Bronchial epithelial cell (primary cell): ENCODE measurements around the gene NR1H3. TPM values are rescaled to one million over a fixed set of nuclear protein-coding genes. Genes with fewer than 3 reads are reported as not detected.

Experiments used
- DNase-seq: peaks from one replicate; pipeline ENCODE4 v3.0.0-alpha.2; 2010; ENCODE audit warnings: low read depth
- FAIRE-seq: peaks from 2 replicates; lab custom pipeline; 2011; peaks lifted over from hg19 to GRCh38; lab: Jason Lieb, UNC
- H3K27me3 ChIP-seq: 2 replicates; pipeline ENCODE4 v1.5.1; 2011; ENCODE audit warnings: low read length; ENCODE audit not compliant: control insufficient read depth, insufficient read depth
- H3K36me3 ChIP-seq: 2 replicates; pipeline ENCODE4 v1.5.1; 2011; ENCODE audit warnings: low read length; ENCODE audit not compliant: control insufficient read depth, insufficient read depth
- H3K4me3 ChIP-seq: 2 replicates; pipeline ENCODE4 v1.5.1; 2011; ENCODE audit warnings: mild to moderate bottlenecking, low read depth, low read length, control low read depth
- total RNA-seq: library from RNA; depleted of rRNA; stranded (reverse); fragments of >200 nt; gene quantifications from 2 replicates; pipeline ENCODE4 v1.2.1, GENCODE V29; 2014
- TF ChIP-seq, protein P1 (sequence below): IDR thresholded peaks from 2 replicates; pipeline ENCODE4 v1.5.1; 2011; ENCODE audit warnings: mild to moderate bottlenecking, moderate library complexity, low read length, control low read depth, inconsistent platforms; ENCODE audit not compliant: insufficient read depth, severe bottlenecking

NR1H3 gene
- total RNA-seq, 1 donor from 2014 or later: 9.5 TPM

DNA sequence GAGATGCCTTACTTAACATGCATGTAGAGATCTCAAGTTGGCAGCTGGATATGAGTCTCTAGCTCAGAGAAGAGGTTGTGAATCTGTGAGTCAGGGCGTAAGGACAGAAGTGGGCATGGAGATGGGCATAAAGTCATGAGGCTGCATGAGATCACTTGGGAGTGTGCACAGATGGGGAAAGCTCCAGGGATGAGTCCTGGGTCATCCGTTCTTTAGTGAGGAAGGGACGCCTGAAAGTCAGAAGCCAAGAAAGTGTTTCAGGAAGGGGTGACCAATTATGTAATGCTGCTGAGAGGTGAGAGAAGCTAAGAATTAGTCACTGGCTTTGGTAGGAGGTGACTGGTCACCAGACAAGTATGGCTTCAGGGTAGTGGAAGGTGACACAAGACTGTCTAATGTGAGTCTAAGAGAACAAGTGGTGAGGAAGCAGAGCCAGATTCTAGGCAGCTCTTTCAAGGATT lies 15.9 kb upstream of the NR1H3 start:
- Histone ChIP-seq H3K4me3 (no peak overlapping the region), H3K27me3 (no peaks in the 10 kb centered on the region), H3K36me3 (peaks cover 28% of the 10 kb centered on the region)
- peak; percentile 76 for DNase-seq
- FAIRE-seq: peak; percentile 23
- TF ChIP-seq, protein P1, sequence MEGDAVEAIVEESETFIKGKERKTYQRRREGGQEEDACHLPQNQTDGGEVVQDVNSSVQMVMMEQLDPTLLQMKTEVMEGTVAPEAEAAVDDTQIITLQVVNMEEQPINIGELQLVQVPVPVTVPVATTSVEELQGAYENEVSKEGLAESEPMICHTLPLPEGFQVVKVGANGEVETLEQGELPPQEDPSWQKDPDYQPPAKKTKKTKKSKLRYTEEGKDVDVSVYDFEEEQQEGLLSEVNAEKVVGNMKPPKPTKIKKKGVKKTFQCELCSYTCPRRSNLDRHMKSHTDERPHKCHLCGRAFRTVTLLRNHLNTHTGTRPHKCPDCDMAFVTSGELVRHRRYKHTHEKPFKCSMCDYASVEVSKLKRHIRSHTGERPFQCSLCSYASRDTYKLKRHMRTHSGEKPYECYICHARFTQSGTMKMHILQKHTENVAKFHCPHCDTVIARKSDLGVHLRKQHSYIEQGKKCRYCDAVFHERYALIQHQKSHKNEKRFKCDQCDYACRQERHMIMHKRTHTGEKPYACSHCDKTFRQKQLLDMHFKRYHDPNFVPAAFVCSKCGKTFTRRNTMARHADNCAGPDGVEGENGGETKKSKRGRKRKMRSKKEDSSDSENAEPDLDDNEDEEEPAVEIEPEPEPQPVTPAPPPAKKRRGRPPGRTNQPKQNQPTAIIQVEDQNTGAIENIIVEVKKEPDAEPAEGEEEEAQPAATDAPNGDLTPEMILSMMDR: no peak

DNA sequence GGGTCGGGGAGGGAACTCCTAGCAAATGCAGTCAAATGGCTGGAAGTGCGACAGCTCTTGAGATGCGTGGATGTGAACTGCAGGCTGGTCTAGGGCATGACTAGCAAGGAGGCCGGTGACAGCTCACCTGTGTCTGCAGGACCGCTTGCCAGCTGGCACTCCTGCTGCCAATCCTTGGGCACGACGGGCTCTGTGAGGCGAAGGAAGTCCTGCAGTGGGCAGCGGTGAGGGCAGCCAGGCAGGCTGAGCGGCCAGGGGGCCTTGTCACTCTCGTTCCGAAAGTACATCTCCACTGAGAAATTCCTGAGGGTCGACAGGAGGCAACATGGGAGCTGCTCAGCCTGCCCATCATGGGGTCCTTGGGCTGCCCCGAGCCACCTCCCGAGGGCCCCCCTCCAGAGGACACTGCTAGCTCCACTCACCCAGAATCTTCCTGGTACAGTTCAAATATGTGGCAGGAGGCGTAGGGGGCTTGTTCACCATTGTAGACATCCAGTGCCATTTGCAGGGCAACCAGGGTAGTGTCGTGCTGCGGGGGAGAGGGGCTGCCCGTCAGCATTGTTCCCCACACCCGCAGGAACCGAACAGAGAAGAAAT lies 15.1 kb upstream of the NR1H3 start:
- H3K27me3 ChIP-seq: no peaks in the 10 kb centered on the region
- no peak for DNase-seq
- TF ChIP-seq, protein P1: no peak
- peaks cover 27% of the 10 kb centered on the region for H3K36me3 ChIP-seq
- H3K4me3 ChIP-seq: no peak overlapping the region
- FAIRE-seq: no peak

DNA sequence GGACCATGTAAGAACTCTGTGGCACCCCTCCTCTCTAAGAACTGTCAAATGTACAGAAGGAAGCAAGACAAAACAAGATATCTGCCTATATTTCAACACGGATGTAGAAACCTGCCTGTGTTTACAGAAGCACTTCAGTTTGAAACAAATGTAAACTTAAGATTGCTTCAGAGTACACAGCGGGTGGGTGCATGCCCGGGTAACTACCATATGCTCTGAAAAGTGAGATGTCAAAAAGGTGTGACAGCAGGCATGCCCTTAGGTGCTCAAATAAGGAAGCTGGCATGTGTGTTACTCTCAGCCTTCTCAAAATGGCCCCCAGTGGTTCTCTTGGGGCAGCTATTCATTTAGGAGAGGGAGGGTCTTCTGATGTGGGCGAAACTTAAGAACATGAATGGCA lies 14.3 kb upstream of the NR1H3 start:
- peak; percentile 73 for DNase-seq
- Histone ChIP-seq H3K36me3 (peaks cover 24% of the 10 kb centered on the region), H3K27me3 (no peaks in the 10 kb centered on the region), H3K4me3 (no peak overlapping the region)
- peak; percentile 97 for FAIRE-seq
- TF ChIP-seq, protein P1: no peak

DNA sequence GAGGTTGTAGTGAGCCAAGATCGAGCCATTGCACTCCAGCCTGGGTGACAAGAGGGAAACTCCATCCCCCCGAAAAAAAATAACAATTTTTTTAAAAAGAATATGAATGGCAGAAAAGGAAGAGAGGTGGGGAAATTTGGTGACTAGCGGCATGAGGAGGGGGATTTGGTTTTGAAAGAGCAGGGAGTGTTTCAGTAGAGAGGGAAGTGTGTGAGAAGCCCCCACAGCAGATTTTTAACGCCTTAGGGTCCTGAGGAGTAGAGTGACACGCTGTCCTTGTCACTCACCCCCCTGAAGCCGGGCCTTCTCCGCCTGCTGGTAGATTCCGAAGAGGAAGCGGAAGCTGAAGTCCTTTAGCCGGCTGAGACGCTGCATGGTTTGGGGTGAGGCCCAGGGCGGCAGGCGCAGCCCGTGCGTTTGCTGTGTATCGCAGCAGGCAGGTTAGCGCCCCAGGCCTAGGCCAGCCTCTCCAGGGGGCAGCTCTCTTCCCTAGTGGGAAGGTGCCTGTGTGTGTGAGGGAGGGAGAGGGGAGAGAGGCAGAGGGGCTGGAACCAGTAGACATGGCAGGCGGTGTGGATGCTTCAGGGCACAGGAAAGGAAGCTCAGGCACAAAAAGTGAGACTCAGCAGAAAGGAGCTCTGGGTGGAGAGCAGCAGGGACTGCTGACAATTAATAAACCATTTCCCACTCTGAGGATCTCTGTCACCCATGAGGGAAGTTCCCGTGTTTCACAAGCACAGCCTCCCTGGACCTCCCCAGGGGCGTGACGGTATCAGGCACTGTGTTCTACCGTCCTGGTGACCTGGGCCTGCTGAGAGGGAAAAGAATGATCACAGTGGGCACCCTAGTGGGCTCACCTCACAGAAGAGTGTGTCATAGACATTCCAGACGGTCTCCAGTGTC lies 13.1 kb upstream of the NR1H3 start:
- DNase-seq (no peak), FAIRE-seq (no peak)
- TF ChIP-seq, protein P1: no peak
- no peak overlapping the region for H3K4me3 ChIP-seq
- no peaks in the 10 kb centered on the region for H3K27me3 ChIP-seq
- H3K36me3 ChIP-seq: peaks cover 22% of the 10 kb centered on the region

DNA sequence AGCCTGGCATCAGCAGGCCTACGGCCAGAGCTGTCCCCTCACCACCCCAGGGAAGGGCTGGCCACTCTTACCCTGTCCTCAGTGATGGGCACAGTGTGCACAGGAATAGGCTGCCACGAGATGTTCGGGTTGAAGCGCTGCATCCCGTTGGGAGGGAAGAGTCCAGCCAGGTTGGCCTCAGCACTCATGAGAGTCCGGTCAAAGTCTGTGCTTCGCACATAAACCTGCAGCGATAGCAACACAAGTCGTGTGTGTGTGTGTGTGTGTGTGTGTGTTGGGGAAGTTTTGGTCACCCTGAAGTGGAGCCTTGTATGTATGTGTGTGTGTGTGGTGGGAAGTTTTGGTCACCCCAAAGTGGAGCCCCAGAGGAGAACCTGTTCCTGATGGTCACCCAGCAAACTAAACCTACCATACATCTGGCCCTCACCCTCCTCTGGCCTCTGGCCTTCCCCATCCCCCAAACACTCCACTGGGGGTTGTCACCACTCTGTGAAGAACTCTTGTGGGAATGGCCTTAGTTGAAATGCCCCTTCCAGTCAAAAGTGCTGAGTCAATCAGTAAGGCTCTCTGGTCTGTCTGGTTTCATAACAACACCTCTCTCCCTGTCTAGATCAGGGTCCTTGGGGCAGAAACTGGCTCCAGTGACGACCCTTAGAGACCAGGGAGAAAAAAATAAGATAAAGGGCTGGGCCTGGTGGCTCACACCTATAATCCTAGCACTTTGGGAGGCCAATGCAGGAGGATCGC lies 12.0 kb upstream of the NR1H3 start:
- no peak overlapping the region for H3K4me3 ChIP-seq
- H3K36me3 ChIP-seq: peaks cover 17% of the 10 kb centered on the region
- TF ChIP-seq, protein P1: no peak
- FAIRE-seq: no peak
- DNase-seq: no peak
- H3K27me3 ChIP-seq: no peaks in the 10 kb centered on the region
